RWPE2 (cell line): ENCODE measurements around the gene AKR7A2.
"Not testable (repeated sequence)": the region's sequence is repeated elsewhere in the genome, so short reads cannot be mapped to it uniquely, and the experiment has no call there.

Experiments used
- ATAC-seq: fragments of 200-7000 bp; cut with Tn5 transposase; 3 replicates; pipeline ENCODE4 v1.9.1; 2021; ENCODE audit warnings: low read depth
- DNase-seq: peaks from one replicate; pipeline ENCODE4 v3.0.0-alpha.2; 2020; ENCODE audit warnings: low spot score
- H3K27ac ChIP-seq: fragments of 450-650 bp; 2 replicates; pipeline ENCODE4 v1.5.1; 2017; ENCODE audit warnings: mild to moderate bottlenecking; ENCODE audit not compliant: poor library complexity, severe bottlenecking
- H3K27me3 ChIP-seq: fragments of 250-450 bp; sonication (Bioruptor Pico); 2 replicates; pipeline ENCODE4 v1.5.1; 2021; ENCODE audit warnings: mild to moderate bottlenecking, moderate library complexity; ENCODE audit not compliant: insufficient read depth, poor library complexity, severe bottlenecking
- H3K36me3 ChIP-seq: fragments of 250-450 bp; sonication (Bioruptor Pico); 2 replicates; pipeline ENCODE4 v1.5.1; 2020; ENCODE audit warnings: low read depth, mild to moderate bottlenecking, moderate library complexity
- H3K4me1 ChIP-seq: fragments of 250-450 bp; sonication (Bioruptor Pico); 2 replicates; pipeline ENCODE4 v1.5.1; 2021; ENCODE audit warnings: mild to moderate bottlenecking, moderate library complexity; ENCODE audit not compliant: insufficient read depth, poor library complexity, severe bottlenecking
- H3K4me3 ChIP-seq: fragments of 250-450 bp; sonication (Bioruptor Pico); 2 replicates; pipeline ENCODE4 v1.5.1; 2021; ENCODE audit warnings: mild to moderate bottlenecking, moderate library complexity; ENCODE audit not compliant: severe bottlenecking
- H3K9me3 ChIP-seq: fragments of 250-450 bp; sonication (Bioruptor Pico); 2 replicates; pipeline ENCODE4 v1.5.1; 2021; ENCODE audit warnings: mild to moderate bottlenecking, moderate library complexity; ENCODE audit not compliant: severe bottlenecking
- CTCF ChIP-seq: fragments of 450-650 bp; IDR thresholded peaks from one replicate; pipeline ENCODE4 v1.5.1; 2017; ENCODE audit warnings: mild to moderate bottlenecking, moderate library complexity; ENCODE audit not compliant: poor library complexity, severe bottlenecking

Gene AKR7A2

GRCh38 chr1:19284881-19285280 is 27.1 kb downstream of the AKR7A2 start:
- DNase-seq (no peak), ATAC-seq (no peak)
- H3K4me1 ChIP-seq: no peaks in the 10 kb centered on the region
- H3K36me3 ChIP-seq: no peaks in the 10 kb centered on the region
- H3K9me3 ChIP-seq: no peaks in the 10 kb centered on the region
- H3K27ac ChIP-seq: no peak overlapping the region
- no peak overlapping the region for H3K4me3 ChIP-seq
- no peaks in the 10 kb centered on the region for H3K27me3 ChIP-seq
- no peak for TF ChIP-seq CTCF

- no peaks in the 10 kb centered on the region for H3K9me3 ChIP-seq
- DNase-seq: no peak
- ATAC-seq: no peak
- no peak overlapping the region for H3K4me3 ChIP-seq
- H3K36me3 ChIP-seq: no peaks in the 10 kb centered on the region
- no peaks in the 10 kb centered on the region for H3K27me3 ChIP-seq
- no peaks in the 10 kb centered on the region for H3K4me1 ChIP-seq
- no peak for TF ChIP-seq CTCF
- no peak overlapping the region for H3K27ac ChIP-seq
Observed at GRCh38 chr1:19283891-19284290, 28.1 kb downstream of the AKR7A2 start.

- Histone ChIP-seq H3K27me3 (no peaks in the 10 kb centered on the region), H3K4me1 (no peaks in the 10 kb centered on the region), H3K27ac (no peak overlapping the region), H3K36me3 (no peaks in the 10 kb centered on the region), H3K9me3 (no peaks in the 10 kb centered on the region), H3K4me3 (no peak overlapping the region)
- DNase-seq (no peak), ATAC-seq (no peak)
- TF ChIP-seq CTCF: no peak
Observed at GRCh38 chr1:19274636-19275035, 37.3 kb downstream of the AKR7A2 start.

GRCh38 chr1:19273844-19274531 is 38.0 kb downstream of the AKR7A2 start:
- not testable (repeated sequence) for ATAC-seq, H3K27me3 ChIP-seq, H3K4me1 ChIP-seq, DNase-seq, H3K9me3 ChIP-seq, H3K27ac ChIP-seq, H3K36me3 ChIP-seq, H3K4me3 ChIP-seq

GRCh38 chr1:19273106-19273843 is 38.7 kb downstream of the AKR7A2 start:
- H3K27me3 ChIP-seq: no peaks in the 10 kb centered on the region
- no peak for ATAC-seq
- H3K4me3 ChIP-seq: no peak overlapping the region
- no peaks in the 10 kb centered on the region for H3K36me3 ChIP-seq
- TF ChIP-seq CTCF: no peak
- no peaks in the 10 kb centered on the region for H3K9me3 ChIP-seq
- no peaks in the 10 kb centered on the region for H3K4me1 ChIP-seq
- no peak for DNase-seq
- no peak overlapping the region for H3K27ac ChIP-seq
